K562 (cell line): Measurements from ENCODE around the gene MSH3. TPM values are rescaled to one million over a fixed set of nuclear protein-coding genes. Genes with fewer than 3 reads are reported as not detected.

ENCODE experiments used
- ATAC-seq: fragments of 200-7000 bp; cut with Tn5 transposase; 3 replicates; pipeline ENCODE4 v1.9.1; 2020; ENCODE audit warnings: moderate library complexity
- BruUV-seq: library from RNA; stranded (reverse); fragments of 400-500 nt; replicated peaks from 2 replicates; lab custom pipeline; 2021; lab: Mats Ljungman, UMichigan
- CTCF ChIA-PET: fragments of 300-600 bp; formaldehyde crosslinking; extraction: SDS; loops from one replicate; lab custom pipeline; 2021; ENCODE audit warnings: low intra/inter-chr PET ratio; lab: Yijun Ruan, JAX
- POLR2A ChIA-PET: fragments of 300-600, 350-650 bp; sonication (Branson Sonifier 250); formaldehyde crosslinking; extraction: SDS; loops from one replicate; lab custom pipeline; 2021; ENCODE audit warnings: antibody characterized with exemption, inconsistent platforms; lab: Yijun Ruan, JAX
- DNase-seq, 4 experiments: peaks; one replicate each; pipeline versions ENCODE4 v3.0.0 to v3.0.0-alpha.2; 2011 to 2018; ENCODE audit warnings: low spot score in 3 of 4, mixed read lengths in 3 of 4; ENCODE audit errors: extremely low read depth in 1 of 4
- FAIRE-seq: peaks from 2 replicates; lab custom pipeline; 2011; peaks lifted over from hg19 to GRCh38; lab: Jason Lieb, UNC
- H2AFZ ChIP-seq: 2 replicates; pipeline ENCODE4 v1.6.0; 2011; ENCODE audit warnings: low read depth, low read length, control low read depth, inconsistent platforms
- H3K27ac ChIP-seq: fragments of 200-600 bp; 3 replicates; pipeline ENCODE4 v1.8.0; 2011; ENCODE audit warnings: low read depth, mild to moderate bottlenecking, control low read depth, inconsistent platforms, low read length, moderate library complexity, mixed read lengths; ENCODE audit errors: extremely low read depth
- H3K27me3 ChIP-seq, 2 experiments: fragments of 300-600 bp in 1 of 2; 2 replicates in 1 of 2; 3 replicates in 1 of 2; pipeline versions ENCODE4 v1.6.0 to v1.8.0; 2011; ENCODE audit warnings: inconsistent platforms in 2 of 2, low read length in 2 of 2, mild to moderate bottlenecking in 1 of 2, mixed read lengths in 1 of 2, moderate library complexity in 1 of 2; ENCODE audit not compliant: control insufficient read depth in 2 of 2, insufficient read depth in 2 of 2
- H3K36me3 ChIP-seq: fragments of 300-600 bp; 3 replicates; pipeline ENCODE4 v1.8.0; 2011; ENCODE audit warnings: mild to moderate bottlenecking, low read length, inconsistent platforms; ENCODE audit not compliant: control insufficient read depth, insufficient read depth
- H3K4me1 ChIP-seq, 2 experiments: fragments of 200-600 bp in 1 of 2; replicated peaks in 1 of 2; 2 replicates in 1 of 2; 3 replicates in 1 of 2; pipeline versions ENCODE4 v1.5.1 to v1.8.0; 2011; ENCODE audit warnings: inconsistent platforms in 2 of 2, low read length in 2 of 2, mild to moderate bottlenecking in 1 of 2, mixed read lengths in 1 of 2, moderate library complexity in 1 of 2; ENCODE audit not compliant: control insufficient read depth in 2 of 2, insufficient read depth in 2 of 2
- H3K4me2 ChIP-seq: 2 replicates; pipeline ENCODE4 v1.6.1; 2011; ENCODE audit warnings: low read length, control low read depth, inconsistent platforms, mixed read lengths; ENCODE audit not compliant: insufficient read depth
- H3K4me3 ChIP-seq: fragments of 200-600 bp; sonication (generic), shearing (Covaris generic); 2 replicates; pipeline ENCODE4 v1.5.1; 2016; ENCODE audit warnings: control low read depth, inconsistent platforms
- H3K79me2 ChIP-seq: fragments of 200-600 bp; 3 replicates; pipeline ENCODE4 v1.8.0; 2011; ENCODE audit warnings: low read length, inconsistent platforms; ENCODE audit not compliant: control insufficient read depth, insufficient read depth
- H3K9ac ChIP-seq, 2 experiments: 2 replicates each; pipeline versions ENCODE4 v1.6.0 to v1.6.1; 2011; ENCODE audit warnings: low read depth in 2 of 2, low read length in 2 of 2, control low read depth in 1 of 2, inconsistent platforms in 1 of 2, mild to moderate bottlenecking in 1 of 2, mixed read lengths in 1 of 2; ENCODE audit not compliant: insufficient read depth in 1 of 2
- H3K9me1 ChIP-seq: one replicate; pipeline ENCODE4 v1.6.0; 2011; ENCODE audit warnings: inconsistent platforms, mild to moderate bottlenecking, low read length, moderate library complexity; ENCODE audit not compliant: control insufficient read depth, insufficient read depth
- H3K9me3 ChIP-seq: replicated peaks from 2 replicates; pipeline ENCODE4 v1.5.1; 2011; ENCODE audit warnings: low read depth, low read length, inconsistent platforms; ENCODE audit not compliant: control insufficient read depth, insufficient read depth
- H4K20me1 ChIP-seq: replicated peaks from 2 replicates; pipeline ENCODE4 v1.6.1; 2011; ENCODE audit warnings: low read length, inconsistent platforms, mixed read lengths; ENCODE audit not compliant: control insufficient read depth, insufficient read depth
- ARID2 ChIP-seq: fragments of 450-650 bp; IDR thresholded peaks from 2 replicates; pipeline ENCODE4 v1.6.1; 2017; ENCODE audit warnings: antibody characterized with exemption, mild to moderate bottlenecking
- CBX1 ChIP-seq: sonication (generic); IDR thresholded peaks from 2 replicates; pipeline ENCODE4 v1.6.1; 2016; ENCODE audit warnings: antibody characterized with exemption, low read depth, mild to moderate bottlenecking
- DMBX1 ChIP-seq: fragments of 250-450 bp; sonication (Bioruptor Pico); IDR thresholded peaks from 2 replicates; pipeline ENCODE4 v1.8.0; 2022; ENCODE audit warnings: inconsistent platforms, mild to moderate bottlenecking, moderate library complexity, borderline replicate concordance
- FOXJ2 ChIP-seq: fragments of 200-800 bp; sonication (Bioruptor generic); IDR thresholded peaks from 2 replicates; pipeline ENCODE4 v1.6.1; 2016; ENCODE audit warnings: missing genetic modification characterization, missing compliant biosample characterization
- MCM5 ChIP-seq: fragments of 450-650 bp; IDR thresholded peaks from 2 replicates; pipeline ENCODE4 v1.6.1; 2016; ENCODE audit warnings: low read depth
- MCM7 ChIP-seq, 2 experiments: fragments of 450-650 bp; IDR thresholded peaks; 2 replicates each; pipeline ENCODE4 v1.6.1; 2016 to 2018
- NONO ChIP-seq, 2 experiments: fragments of 200-400 bp in 1 of 2; fragments of 450-650 bp in 1 of 2; formaldehyde crosslinking in 1 of 2; IDR thresholded peaks; 2 replicates each; pipeline ENCODE4 v1.6.1; 2017; ENCODE audit warnings: low read depth in 2 of 2, mild to moderate bottlenecking in 2 of 2, moderate library complexity in 2 of 2, low read length in 1 of 2
- PTBP1 ChIP-seq: fragments of 200-400 bp; formaldehyde crosslinking; IDR thresholded peaks from 2 replicates; pipeline ENCODE4 v1.6.1; 2017; ENCODE audit warnings: low read depth, low read length
- SAFB2 ChIP-seq: fragments of 200-400 bp; formaldehyde crosslinking; IDR thresholded peaks from 2 replicates; pipeline ENCODE4 v1.6.1; 2018; ENCODE audit warnings: borderline replicate concordance, low read length, low read depth, moderate library complexity; ENCODE audit not compliant: severe bottlenecking
- ZBTB33 ChIP-seq: sonication (generic); formaldehyde crosslinking; IDR thresholded peaks from 2 replicates; pipeline ENCODE4 v1.8.1; 2023; ENCODE audit warnings: mild to moderate bottlenecking, missing genetic modification reagents
- ZNF699 ChIP-seq: fragments of 250-450 bp; sonication (Bioruptor Pico); IDR thresholded peaks from 2 replicates; pipeline ENCODE4 v1.8.0; 2021; ENCODE audit warnings: mild to moderate bottlenecking, moderate library complexity; ENCODE audit not compliant: insufficient replicate concordance
- WGBS: fragments of 100-300 bp; shearing (Covaris generic); methylation state at CpG from one replicate; pipeline ENCODE4 v1.1.6; 2016; ENCODE audit warnings: low coverage, mixed read lengths; ENCODE audit not compliant: insufficient coverage; ENCODE audit errors: missing lambda C conversion rate; 5-methylcytosine and 5-hydroxymethylcytosine counted together
- in situ Hi-C: fragments of 300-500 bp; cut with MboI; formaldehyde crosslinking; loops from 4 replicates; pipeline ENCODE4 v1.15.0; 2018; ENCODE audit warnings: inconsistent platforms, mixed read lengths
- intact Hi-C: fragments of 100-400 bp; cut with micrococcal nuclease; formaldehyde crosslinking; loops from 2 replicates; pipeline ENCODE4 v1.14.2; 2022
- polyA plus RNA-seq, 8 experiments: library from polyadenylated mRNA; depleted of rRNA in 4 of 8; stranded (reverse) in 5 of 8; unstranded in 3 of 8; fragments of >200 nt; fragmentation: Nextera tagmentation in 2 of 8; fragmentation: Illumina TruSeq in 1 of 8; extraction: Ambion mirVana in 2 of 8; extraction: Trizol in 1 of 8; gene quantifications; 2 replicates each; pipeline versions ENCODE4 v1.2.1 to v1.2.3, GENCODE V29; 2011 to 2014; ENCODE audit warnings: inconsistent platforms in 1 of 8, missing spikeins in 1 of 8
- total RNA-seq, 7 experiments: library from RNA; depleted of rRNA in 6 of 7; stranded (reverse); fragments of >200 nt in 6 of 7; fragmentation: Illumina TruSeq in 2 of 7; extraction: Trizol in 2 of 7; gene quantifications; 2 replicates each; pipeline versions ENCODE4 v1.2.1 to v1.2.3, GENCODE V29; 2011 to 2021; ENCODE audit warnings: low replicate concordance in 1 of 7
- TF ChIP-seq, protein P1 (sequence below): sonication (generic); formaldehyde crosslinking; IDR thresholded peaks from 2 replicates; pipeline ENCODE4 v1.8.0; 2022; ENCODE audit warnings: mild to moderate bottlenecking, missing genetic modification reagents

Gene MSH3
- total and polyA plus RNA-seq, 9 of the 15 experiments (the other 6 are each of a cell fraction or from before 2014, with no cell fraction given): 3.9 to 17.2 (median 13.2) TPM

DNA sequence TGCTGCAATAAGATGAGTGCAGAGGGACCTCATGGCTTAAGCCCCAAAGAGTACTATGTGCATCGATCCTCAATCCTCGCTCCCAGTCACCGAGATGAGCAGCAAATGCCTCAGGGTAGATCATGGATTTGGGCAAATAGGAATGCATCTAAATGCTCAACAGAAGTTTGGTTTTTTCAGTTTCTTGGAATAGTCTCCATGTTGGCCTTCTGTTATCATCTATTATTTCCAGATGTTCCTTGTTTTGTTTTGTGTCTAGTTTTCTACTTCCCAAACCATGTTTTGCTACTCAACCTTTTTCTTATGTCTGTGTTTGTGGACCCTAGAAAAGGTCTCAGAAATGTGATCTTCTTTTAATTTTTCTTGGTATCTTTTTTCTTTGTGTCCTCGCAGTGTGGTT is 262.2 kb downstream of the MSH3 start:
- Histone ChIP-seq H2AFZ (no peak overlapping the region), H3K9ac (no peak overlapping the region), H4K20me1 (no peaks in the 10 kb centered on the region), H3K4me3 (no peak overlapping the region), H3K4me2 (no peak overlapping the region), H3K27ac (no peak overlapping the region), H3K36me3 (no peaks in the 10 kb centered on the region), H3K9me3 (no peaks in the 10 kb centered on the region), H3K27me3 (peaks cover 0 to 4% of the 10 kb centered on the region in 2 experiments; a peak in 1 of 5 replicates), H3K79me2 (no peaks in the 10 kb centered on the region), H3K9me1 (no peaks in the 10 kb centered on the region), H3K4me1 (no peaks in the 10 kb centered on the region)
- 0% methylated on average over 4 of the region's 4 CpGs for WGBS
- FAIRE-seq (no peak), DNase-seq (no peak), ATAC-seq (no peak)
- BruUV-seq: no TSS peak
- intact Hi-C loops: no loop called here
- CTCF ChIA-PET: no interaction called here
- in situ Hi-C loops: no loop called here
- POLR2A ChIA-PET: no interaction called here
- TF ChIP-seq DMBX1 (CRISPR knock-in tag): no peak
- TF ChIP-seq ARID2: no peak
- TF ChIP-seq NONO (IDR thresholded peaks at IDR 0.05; ENCODE audit: low read depth in 2 of 2, low read length in 1 of 2): no peak
- no peak for TF ChIP-seq ZNF699 (CRISPR knock-in tag)
- TF ChIP-seq MCM5: no peak
- TF ChIP-seq MCM7 (IDR thresholded peaks at IDR 0.05): no peak
- TF ChIP-seq FOXJ2: no peak
- no peak for TF ChIP-seq CBX1
- TF ChIP-seq, protein P1, sequence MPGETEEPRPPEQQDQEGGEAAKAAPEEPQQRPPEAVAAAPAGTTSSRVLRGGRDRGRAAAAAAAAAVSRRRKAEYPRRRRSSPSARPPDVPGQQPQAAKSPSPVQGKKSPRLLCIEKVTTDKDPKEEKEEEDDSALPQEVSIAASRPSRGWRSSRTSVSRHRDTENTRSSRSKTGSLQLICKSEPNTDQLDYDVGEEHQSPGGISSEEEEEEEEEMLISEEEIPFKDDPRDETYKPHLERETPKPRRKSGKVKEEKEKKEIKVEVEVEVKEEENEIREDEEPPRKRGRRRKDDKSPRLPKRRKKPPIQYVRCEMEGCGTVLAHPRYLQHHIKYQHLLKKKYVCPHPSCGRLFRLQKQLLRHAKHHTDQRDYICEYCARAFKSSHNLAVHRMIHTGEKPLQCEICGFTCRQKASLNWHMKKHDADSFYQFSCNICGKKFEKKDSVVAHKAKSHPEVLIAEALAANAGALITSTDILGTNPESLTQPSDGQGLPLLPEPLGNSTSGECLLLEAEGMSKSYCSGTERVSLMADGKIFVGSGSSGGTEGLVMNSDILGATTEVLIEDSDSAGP (CRISPR knock-in tag): no peak
- no peak for TF ChIP-seq SAFB2
- no peak for TF ChIP-seq PTBP1
- TF ChIP-seq ZBTB33 (CRISPR knock-in tag): no peak
